Measurements from ENCODE around the gene ATP6V0D1.
A peak's percentile ranks its signal among the peaks of the same experiment; 100 is the strongest.

The ATP6V0D1 gene

DNA sequence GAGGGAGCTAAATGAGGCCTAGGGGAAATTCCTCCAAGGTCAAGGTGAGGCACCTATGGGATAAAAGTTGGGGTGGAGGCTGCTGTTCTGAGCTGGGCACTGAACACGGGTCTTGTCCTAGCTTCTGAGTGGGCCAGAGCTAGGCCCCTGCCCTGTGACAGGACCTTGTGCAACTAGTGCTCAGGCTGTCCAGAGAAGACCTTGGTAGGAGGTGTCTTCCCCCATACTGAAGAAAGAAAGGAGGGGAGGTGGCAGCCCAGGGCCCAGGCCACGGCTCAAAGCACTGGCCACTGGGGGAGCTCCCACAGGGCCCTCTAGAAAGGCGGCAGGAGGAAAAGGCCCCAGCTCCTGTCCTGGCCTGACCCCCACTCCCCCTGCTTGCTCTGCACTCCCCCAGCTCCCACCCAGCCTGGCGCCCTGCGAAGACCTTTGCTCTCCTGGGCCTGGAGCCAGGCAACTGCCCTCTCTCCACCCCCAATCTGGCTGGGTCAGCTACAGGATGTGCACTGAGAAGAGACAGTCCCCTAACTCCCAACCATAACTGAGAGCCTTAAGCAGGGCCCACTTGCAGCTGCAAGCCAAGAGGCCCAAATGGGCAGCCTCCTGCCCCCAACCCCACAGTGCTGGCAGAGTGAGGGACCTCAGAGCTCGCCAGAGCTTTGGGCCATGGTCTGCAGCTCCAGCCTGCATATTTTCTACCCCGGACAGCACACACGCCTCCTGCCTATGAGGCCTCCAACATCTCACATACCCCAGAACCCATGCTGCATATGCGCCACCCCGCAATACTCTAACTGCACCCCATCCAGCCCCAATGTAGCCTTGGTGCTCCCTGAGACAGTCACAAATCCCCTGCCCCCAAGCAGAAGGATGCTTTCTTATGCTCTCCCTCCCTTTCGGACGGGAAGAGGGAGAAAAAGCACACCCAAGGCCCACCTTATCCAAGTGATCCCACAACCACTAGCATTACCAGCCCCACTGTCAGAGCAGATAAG, 34.7 kb downstream of the ATP6V0D1 start:
- no peak for DNase-seq (ENCODE audit: low spot score)
- no peak for FAIRE-seq

GRCh38 chr16:67445441-67445912, 35.5 kb downstream of the ATP6V0D1 start:
- FAIRE-seq = no peak
- no peak for DNase-seq (ENCODE audit: low spot score)

GRCh38 chr16:67445126-67445426, 35.9 kb downstream of the ATP6V0D1 start:
- FAIRE-seq (no peak), DNase-seq (ENCODE audit: low spot score) (no peak)

DNA sequence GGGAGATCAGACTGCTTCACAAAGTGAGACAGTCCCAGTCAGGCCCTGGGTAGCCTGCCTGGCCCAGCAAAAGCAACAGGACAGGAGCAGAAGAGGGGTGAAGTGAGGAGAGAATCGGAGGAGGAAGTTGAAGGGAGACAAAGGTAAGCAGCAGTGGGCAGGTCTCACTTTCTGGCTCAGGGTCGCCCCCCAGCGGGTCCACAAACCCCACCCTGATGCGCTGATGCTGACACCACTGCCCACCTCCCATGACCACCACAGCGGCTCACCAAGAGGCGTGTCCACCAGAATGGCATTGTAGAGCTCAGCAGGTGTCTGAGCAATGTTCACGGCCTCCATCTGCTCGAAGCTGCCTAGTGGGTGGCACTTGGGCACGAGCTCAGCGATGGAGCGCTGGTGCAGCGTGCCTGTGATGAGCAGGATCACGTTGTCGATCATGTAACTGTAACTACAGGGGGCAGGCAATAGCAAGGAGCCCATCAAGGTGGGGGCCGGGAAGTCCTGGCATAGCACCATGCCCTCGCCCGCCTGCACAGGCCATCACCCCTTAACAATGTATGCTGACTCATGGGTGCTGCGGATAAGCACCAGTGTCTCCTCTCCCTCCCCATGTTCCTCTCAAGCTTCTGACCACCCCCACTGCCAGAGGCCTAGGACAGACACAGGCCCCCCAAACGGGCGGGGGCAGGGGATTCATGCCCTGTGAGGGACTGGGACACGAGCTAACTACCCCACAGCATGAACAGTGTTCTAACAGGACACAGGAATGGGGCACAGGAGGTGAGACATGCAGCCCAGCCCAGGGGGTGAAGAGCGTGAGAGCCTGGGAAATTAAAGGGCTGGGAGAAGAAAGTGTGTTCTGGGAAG, 36.5 kb downstream of the ATP6V0D1 start:
- no peak for FAIRE-seq
- no peak for DNase-seq (ENCODE audit: low spot score)

DNA sequence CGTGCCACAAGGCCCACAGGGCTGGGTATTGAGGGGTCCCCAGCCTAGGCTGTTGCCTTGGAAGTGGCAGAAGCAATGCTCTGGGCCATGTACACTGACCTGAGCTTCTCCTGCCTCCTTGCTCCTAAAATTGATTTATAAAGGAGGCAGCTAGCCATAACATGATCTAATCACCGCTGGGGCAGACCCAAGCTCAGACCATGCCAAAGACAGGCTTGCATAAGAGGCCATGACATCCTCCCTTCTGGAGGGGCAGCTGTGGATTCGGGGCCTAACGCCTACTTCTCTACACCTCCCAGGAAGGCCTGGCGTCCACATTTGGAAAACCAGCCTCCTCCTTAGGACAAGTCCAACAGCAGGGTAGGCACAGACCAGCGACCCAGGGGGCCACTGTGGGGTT, 37.7 kb downstream of the ATP6V0D1 start:
- DNase-seq (ENCODE audit: low spot score) (no peak), FAIRE-seq (no peak)

GRCh38 chr16:67442581-67443255, 38.2 kb downstream of the ATP6V0D1 start:
- FAIRE-seq = no peak

DNA sequence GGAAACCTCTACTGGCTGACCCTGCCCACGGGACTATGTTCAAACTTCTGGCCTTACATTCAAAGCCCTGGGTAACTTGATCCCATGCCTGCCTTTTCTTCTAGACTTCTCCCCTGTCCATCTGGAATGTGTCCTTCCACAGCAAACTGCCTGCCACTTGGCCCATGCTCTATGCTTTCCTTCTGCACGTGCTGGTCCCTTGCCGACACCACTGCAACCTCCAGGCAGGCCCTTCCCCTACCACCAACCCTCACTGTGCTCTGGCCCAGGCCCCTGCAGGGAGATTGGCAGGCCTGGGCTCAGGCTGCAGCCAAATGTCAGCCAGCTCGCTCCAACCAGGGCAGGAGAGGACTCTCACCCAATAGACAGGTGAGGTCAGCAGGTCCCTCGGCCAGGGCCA, 39.0 kb downstream of the ATP6V0D1 start:
- DNase-seq (ENCODE audit: low spot score) (no peak), FAIRE-seq (no peak)

More at GRCh38 chr16:67442581-67443255, 38.2 kb downstream of the ATP6V0D1 start:
- no peak for DNase-seq (ENCODE audit: low spot score)

- no peak for FAIRE-seq
Observed at GRCh38 chr16:67441271-67441753, 39.6 kb downstream of the ATP6V0D1 start.

DNA sequence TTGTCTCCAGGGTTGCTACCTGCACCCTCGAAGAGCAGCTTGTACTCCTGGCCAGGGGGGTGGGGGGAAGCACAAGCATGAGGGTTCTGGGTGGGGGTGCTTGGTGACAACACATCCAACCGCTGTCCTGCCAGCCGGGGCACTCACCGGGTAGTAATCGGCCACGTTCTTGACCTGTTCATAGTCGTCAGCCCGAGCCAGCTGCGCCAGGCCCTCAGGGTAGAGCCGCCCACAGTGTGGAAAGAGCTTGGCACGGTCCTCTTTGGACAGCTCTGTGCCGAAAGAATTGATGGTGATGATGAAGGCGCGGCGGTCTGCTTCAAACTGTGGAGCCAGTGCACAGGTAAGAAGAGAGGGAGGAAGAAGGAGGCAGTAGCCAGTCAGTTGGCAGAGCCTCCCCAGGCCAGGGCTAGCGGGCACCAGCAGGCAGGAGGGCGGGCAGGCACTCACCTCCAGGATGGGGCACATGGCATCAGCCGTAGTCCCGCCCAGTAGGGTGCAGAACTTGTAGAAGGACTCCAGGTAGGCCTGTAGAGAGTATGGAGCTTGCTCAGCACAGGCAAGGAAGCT, 42.0 kb downstream of the ATP6V0D1 start:
- no peak for FAIRE-seq

More at GRCh38 chr16:67441271-67441753, 39.6 kb downstream of the ATP6V0D1 start:
- no peak for DNase-seq (ENCODE audit: low spot score)

DNA sequence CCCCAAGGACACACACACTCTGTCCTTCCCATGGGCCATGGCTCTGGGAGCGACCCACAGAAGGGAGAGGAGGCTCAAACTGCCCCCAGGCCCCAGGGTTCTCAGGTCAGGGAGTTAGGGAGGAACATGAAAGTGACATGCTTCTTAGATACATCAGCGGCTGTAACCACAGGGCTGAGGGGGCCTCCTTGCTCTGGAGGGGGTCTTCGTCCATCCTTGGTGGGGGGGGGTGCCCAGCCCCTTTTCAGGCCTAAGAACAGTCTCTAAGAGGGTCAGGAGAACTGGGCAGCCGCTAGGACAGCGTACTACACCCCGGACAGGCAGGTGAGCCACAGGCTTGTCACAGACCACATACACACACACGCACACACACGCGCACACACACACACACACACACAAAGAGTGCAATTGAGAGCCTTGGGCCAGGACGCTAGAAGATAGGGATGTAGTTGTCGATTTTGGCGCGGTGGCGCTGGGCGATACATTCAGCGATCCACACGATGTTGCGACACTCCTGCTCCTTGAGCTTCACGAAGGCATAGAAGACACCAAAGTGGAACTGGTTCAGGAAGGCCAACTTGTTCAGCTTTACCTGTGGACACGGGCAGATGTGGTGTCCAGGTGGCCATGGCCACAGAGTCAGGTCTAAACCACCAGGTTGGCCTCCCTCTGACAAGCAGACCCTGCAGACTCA, 42.7 kb downstream of the ATP6V0D1 start:
- DNase-seq (ENCODE audit: low spot score) (no peak), FAIRE-seq (no peak)

More for the DNA sequence above, 42.0 kb downstream of the ATP6V0D1 start:
- no peak for DNase-seq (ENCODE audit: low spot score)

GRCh38 chr16:67437513-67437912, 43.4 kb downstream of the ATP6V0D1 start:
- DNase-seq (ENCODE audit: low spot score) (no peak), FAIRE-seq (no peak)

GRCh38 chr16:67436640-67437193, 44.2 kb downstream of the ATP6V0D1 start:
- FAIRE-seq = no peak
- DNase-seq (ENCODE audit: low spot score) = no peak

DNA sequence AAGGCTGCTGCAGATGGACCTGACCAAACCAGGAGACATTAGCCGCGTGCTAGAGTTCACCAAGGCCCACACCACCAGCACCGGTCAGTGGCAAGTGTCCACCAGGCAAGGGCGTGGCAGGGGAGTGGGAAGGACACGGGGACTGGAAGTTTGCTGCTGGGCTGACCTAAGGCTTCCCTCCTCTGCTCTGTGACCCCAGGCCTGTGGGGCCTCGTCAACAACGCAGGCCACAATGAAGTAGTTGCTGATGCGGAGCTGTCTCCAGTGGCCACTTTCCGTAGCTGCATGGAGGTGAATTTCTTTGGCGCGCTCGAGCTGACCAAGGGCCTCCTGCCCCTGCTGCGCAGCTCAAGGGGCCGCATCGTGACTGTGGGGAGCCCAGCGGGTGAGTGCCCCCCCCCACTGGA, 45.2 kb downstream of the ATP6V0D1 start:
- FAIRE-seq (no peak), DNase-seq (ENCODE audit: low spot score) (no peak)

- FAIRE-seq (no peak), DNase-seq (ENCODE audit: low spot score) (no peak)
Observed at GRCh38 chr16:67433131-67433719, 47.7 kb downstream of the ATP6V0D1 start.

DNA sequence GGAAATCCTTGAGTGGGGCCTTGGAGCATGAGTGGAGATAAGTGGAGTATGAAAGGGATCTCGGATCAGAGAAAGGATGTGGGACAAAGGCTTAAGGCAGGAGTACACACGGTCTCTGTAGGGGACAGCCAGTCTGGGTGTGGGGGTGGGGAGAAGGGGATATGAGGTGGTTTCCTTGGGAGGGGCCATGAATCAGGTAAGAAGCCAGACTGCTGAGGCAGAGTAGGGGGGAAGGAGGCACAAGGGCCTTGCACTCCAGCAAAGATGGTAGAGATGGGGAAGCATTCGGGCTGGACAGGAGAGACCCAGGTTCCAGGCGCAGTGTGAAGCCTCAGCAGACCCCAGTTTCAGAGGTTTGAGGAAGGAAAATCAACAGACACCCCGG, 48.5 kb downstream of the ATP6V0D1 start:
- FAIRE-seq (no peak), DNase-seq (ENCODE audit: low spot score) (no peak)

DNA sequence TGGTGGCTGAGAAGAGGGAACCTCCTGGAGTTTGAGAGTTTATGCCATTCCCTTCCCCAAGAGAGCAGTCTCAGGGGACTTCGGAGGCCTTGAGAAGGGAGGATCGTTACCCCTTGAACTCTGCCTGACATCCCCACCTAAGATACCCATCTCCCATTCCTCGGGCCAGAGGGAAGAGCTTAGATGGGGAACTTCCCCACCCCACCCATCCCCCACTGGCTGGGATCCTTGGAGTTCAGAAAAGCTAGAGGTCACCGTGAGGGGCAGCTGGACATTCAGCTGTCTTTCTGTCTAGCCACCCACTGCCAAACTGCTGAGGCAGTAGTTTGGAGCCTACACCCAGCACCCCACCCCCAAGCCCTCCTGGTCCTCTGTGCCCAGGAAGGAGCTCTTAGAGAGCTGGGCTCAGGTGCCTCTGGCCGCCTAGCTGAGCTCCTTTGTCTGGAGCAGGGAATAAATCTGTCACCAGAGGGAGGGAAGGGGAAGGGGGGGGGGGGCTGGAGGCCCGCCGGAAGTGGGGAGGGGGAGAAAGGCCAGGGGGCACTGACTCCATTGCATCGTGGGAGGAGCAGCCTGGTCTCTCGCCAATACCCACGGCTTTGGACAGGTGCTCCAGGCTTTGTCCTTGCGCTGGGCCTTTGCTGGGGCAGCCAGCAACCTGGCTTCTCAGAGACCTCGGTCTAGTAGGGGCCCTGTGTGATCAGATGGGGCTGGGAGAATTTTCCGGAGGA, 49.0 kb downstream of the ATP6V0D1 start:
- no peak for DNase-seq (ENCODE audit: low spot score)
- no peak for FAIRE-seq

DNA sequence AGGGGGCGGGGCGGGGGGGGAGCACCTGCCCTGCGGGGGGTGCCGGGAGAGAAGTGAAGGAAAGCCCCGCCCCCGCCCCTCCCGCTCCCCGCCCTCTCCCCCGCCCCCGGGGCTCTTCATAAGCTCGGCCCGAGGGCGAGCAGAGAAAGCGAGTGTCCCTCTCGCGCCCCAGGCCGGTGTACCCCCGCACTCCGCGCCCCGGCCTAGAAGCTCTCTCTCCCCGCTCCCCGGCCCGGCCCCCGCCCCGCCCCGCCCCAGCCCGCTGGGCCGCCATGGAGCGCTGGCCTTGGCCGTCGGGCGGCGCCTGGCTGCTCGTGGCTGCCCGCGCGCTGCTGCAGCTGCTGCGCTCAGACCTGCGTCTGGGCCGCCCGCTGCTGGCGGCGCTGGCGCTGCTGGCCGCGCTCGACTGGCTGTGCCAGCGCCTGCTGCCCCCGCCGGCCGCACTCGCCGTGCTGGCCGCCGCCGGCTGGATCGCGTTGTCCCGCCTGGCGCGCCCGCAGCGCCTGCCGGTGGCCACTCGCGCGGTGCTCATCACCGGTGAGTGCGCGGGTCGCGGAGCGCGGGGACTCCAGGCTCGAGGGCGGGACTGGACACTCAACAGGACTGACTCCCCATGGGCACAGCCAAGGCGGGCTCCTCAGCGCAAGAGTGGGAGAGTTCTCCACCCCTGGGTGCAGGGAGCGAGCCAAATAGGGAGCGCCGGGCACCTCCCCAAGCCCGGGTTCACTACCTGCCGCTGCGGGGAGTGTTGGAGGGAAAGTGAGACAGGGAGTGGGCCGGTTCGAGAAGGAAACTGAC, 49.8 kb downstream of the ATP6V0D1 start, which contains the start of gene HSD11B2:
Gene HSD11B2, plus strand, starts transcription at position 145 of the 798 bp plus-strand sequence. Its CDS starts 128 bp downstream, at position 273.
- FAIRE-seq (no peak), DNase-seq (ENCODE audit: low spot score) (peak; percentile 22)

DNA sequence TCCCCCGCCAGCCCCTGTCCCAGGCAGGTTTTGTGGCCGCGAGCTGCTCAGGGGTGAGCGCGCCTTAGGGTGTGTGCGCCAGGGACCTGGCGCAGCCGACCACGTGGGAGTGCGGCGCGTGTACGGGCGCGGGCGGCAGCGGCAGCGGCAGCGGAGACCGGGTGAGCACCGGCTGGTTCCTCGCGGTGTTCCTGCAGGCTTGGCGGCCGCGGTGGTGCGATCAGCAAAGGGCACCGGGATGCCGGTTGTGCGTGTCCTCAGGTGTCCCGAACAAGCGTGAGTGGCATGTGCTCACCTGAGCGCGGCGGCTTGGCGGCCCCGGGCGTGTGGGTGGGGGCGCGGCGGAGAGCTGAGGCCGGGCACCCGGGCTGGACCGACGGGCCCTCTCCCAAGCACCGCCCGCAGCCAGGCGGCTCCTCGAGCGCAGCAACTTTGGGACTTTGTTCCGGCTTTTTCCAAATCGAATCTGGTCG, 50.4 kb downstream of the ATP6V0D1 start:
- FAIRE-seq (no peak), DNase-seq (ENCODE audit: low spot score) (no peak)
